ENCODE results near the gene IGF2BP3. TPM values are rescaled to one million over a fixed set of nuclear protein-coding genes. Genes with fewer than 3 reads are reported as not detected.

The IGF2BP3 gene
- total RNA-seq, 1 donor from 2014 or later, result not detected

DNA sequence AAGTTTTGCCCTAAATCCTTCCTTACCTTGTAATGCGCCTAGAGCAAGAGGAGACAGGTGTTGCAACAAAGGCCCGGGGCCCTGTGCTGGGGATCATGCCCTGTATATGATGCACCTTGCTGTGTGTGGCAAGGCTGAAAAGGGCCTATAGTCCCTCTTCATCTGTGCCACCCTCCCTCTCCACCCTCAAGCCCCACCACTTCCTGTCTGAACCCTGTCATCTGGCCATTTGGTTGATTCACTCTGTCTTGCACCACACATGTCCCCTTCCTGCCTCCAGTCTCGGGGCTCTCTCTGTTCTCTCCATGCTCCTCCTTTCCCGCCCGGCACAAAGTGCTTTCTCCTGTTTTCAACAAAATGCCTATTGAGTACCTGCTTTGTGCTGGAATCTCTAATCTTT lies 182.7 kb downstream of the IGF2BP3 start:
- no peaks in the 10 kb centered on the region for H3K27me3 ChIP-seq
- no peaks in the 10 kb centered on the region for H3K9me3 ChIP-seq
- intact Hi-C loops (cut with DNase I), result no loop called here
- no peaks in the 10 kb centered on the region for H3K4me1 ChIP-seq
- no peak overlapping the region for H3K4me3 ChIP-seq
- DNase-seq (ENCODE audit: low spot score in 2 of 2), result no peak
- H3K27ac ChIP-seq, result no peak overlapping the region
- TF ChIP-seq, protein P1, sequence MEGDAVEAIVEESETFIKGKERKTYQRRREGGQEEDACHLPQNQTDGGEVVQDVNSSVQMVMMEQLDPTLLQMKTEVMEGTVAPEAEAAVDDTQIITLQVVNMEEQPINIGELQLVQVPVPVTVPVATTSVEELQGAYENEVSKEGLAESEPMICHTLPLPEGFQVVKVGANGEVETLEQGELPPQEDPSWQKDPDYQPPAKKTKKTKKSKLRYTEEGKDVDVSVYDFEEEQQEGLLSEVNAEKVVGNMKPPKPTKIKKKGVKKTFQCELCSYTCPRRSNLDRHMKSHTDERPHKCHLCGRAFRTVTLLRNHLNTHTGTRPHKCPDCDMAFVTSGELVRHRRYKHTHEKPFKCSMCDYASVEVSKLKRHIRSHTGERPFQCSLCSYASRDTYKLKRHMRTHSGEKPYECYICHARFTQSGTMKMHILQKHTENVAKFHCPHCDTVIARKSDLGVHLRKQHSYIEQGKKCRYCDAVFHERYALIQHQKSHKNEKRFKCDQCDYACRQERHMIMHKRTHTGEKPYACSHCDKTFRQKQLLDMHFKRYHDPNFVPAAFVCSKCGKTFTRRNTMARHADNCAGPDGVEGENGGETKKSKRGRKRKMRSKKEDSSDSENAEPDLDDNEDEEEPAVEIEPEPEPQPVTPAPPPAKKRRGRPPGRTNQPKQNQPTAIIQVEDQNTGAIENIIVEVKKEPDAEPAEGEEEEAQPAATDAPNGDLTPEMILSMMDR (IDR thresholded peaks at IDR 0.05), result no peak
- H3K36me3 ChIP-seq, result no peaks in the 10 kb centered on the region

GRCh38 chr7:23285657-23286646 lies 184.3 kb downstream of the IGF2BP3 start:
- H3K4me1 ChIP-seq, result no peaks in the 10 kb centered on the region
- intact Hi-C loops (cut with DNase I), result no loop called here
- H3K9me3 ChIP-seq, result no peaks in the 10 kb centered on the region
- TF ChIP-seq, protein P1 (IDR thresholded peaks at IDR 0.05), result no peak
- H3K4me3 ChIP-seq, result no peak overlapping the region
- no peak overlapping the region for H3K27ac ChIP-seq
- no peaks in the 10 kb centered on the region for H3K27me3 ChIP-seq
- H3K36me3 ChIP-seq, result no peaks in the 10 kb centered on the region
- DNase-seq (ENCODE audit: low spot score in 2 of 2), result no peak

DNA sequence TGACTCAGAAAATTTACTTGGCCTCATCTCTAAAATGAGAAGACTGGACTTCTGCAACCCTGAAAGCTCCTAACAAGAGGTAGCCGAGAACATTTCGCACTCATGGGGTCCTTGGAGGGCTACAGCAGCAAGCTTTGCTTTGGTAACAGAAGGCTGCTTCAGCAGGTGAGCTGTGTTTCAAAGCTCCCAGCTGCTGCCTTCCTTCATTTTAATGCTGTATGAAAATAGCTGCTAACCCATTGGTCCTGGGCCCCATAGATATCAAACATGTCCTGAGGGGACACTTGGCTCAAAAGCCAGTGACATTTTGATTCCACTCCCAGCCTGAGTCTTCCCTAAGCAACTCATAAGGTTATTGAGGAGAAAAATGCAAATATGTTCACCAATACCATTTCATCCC lies 185.4 kb downstream of the IGF2BP3 start:
- TF ChIP-seq, protein P1 (IDR thresholded peaks at IDR 0.05), result no peak
- no peak overlapping the region for H3K27ac ChIP-seq
- H3K4me3 ChIP-seq, result no peak overlapping the region
- no peak for DNase-seq (ENCODE audit: low spot score in 2 of 2)
- no peaks in the 10 kb centered on the region for H3K9me3 ChIP-seq
- H3K36me3 ChIP-seq, result no peaks in the 10 kb centered on the region
- no peaks in the 10 kb centered on the region for H3K4me1 ChIP-seq
- no peaks in the 10 kb centered on the region for H3K27me3 ChIP-seq
- intact Hi-C loops (cut with DNase I), result no loop called here

DNA sequence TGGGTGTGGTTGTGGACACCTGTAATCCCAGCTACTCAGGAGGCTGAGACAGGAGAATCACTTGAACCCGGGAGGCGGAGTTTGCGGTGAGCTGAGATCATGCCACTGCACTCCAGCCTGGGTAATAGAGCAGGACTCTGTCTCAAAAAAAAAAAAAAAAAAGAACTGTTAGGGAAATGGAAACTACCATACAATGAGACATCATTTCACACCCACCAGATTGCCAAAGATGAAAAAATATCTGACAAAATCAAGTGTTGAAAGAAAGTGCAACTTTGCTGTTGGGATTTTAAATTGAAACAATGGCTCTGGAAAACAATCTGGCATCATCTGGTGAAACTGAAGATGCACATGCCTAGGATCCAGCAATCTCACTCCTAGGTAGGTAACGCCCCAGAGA lies 187.2 kb downstream of the IGF2BP3 start:
- Histone ChIP-seq H3K4me1 (no peaks in the 10 kb centered on the region), H3K9me3 (no peaks in the 10 kb centered on the region), H3K27ac (no peak overlapping the region), H3K36me3 (no peaks in the 10 kb centered on the region), H3K4me3 (no peak overlapping the region), H3K27me3 (no peaks in the 10 kb centered on the region)
- intact Hi-C loops (cut with DNase I), result no loop called here
- TF ChIP-seq, protein P1 (IDR thresholded peaks at IDR 0.05), result no peak
- no peak for DNase-seq (ENCODE audit: low spot score in 2 of 2)

GRCh38 chr7:23279819-23280525 lies 190.3 kb downstream of the IGF2BP3 start:
- H3K4me1 ChIP-seq, result no peaks in the 10 kb centered on the region
- H3K36me3 ChIP-seq, result peaks cover 1 to 2% of the 10 kb centered on the region in 2 donors
- no peaks in the 10 kb centered on the region for H3K27me3 ChIP-seq
- TF ChIP-seq, protein P1 (IDR thresholded peaks at IDR 0.05), result no peak
- H3K4me3 ChIP-seq, result no peak overlapping the region
- DNase-seq (ENCODE audit: low spot score in 2 of 2), result no peak
- H3K9me3 ChIP-seq, result no peaks in the 10 kb centered on the region
- intact Hi-C loops (cut with DNase I), result loop anchor here (5.0 kb wide), 1 partner anchor 182 kb away; no protein-coding TSS in a partner anchor
- H3K27ac ChIP-seq, result no peak overlapping the region

Data from ascending aorta (tissue), 2 donors.